Measurements from ENCODE around the gene AGAP1. TPM values are rescaled to one million over a fixed set of nuclear protein-coding genes. Genes with fewer than 3 reads are reported as not detected.

The AGAP1 gene
- total RNA-seq, 1 donor from 2014 or later: 17.5 TPM

- TF ChIP-seq CTCF (conservative IDR thresholded peaks at IDR 0.05; ENCODE audit: low read depth, low read length): no peak
- no peak overlapping the region for H3K4me3 ChIP-seq (ENCODE audit: low read depth, low read length)
- DNase-seq (ENCODE audit: low read depth): no peak
Observed at GRCh38 chr2:236083934-236084333, 590.1 kb downstream of the AGAP1 start.

GRCh38 chr2:236085211-236085610 lies 591.4 kb downstream of the AGAP1 start:
- H3K4me3 ChIP-seq (ENCODE audit: low read depth, low read length): no peak overlapping the region
- no peak for DNase-seq (ENCODE audit: low read depth)
- TF ChIP-seq CTCF (conservative IDR thresholded peaks at IDR 0.05; ENCODE audit: low read depth, low read length): no peak

GRCh38 chr2:236085647-236086046 lies 591.8 kb downstream of the AGAP1 start:
- H3K4me3 ChIP-seq (ENCODE audit: low read depth, low read length): no peak overlapping the region
- TF ChIP-seq CTCF (conservative IDR thresholded peaks at IDR 0.05; ENCODE audit: low read depth, low read length): no peak
- DNase-seq (ENCODE audit: low read depth): no peak

GRCh38 chr2:236086403-236086970 lies 592.6 kb downstream of the AGAP1 start:
- no peak for TF ChIP-seq CTCF (conservative IDR thresholded peaks at IDR 0.05; ENCODE audit: low read depth, low read length)
- H3K4me3 ChIP-seq (ENCODE audit: low read depth, low read length): no peak overlapping the region
- no peak for DNase-seq (ENCODE audit: low read depth)

- no peak for DNase-seq (ENCODE audit: low read depth)
- no peak overlapping the region for H3K4me3 ChIP-seq (ENCODE audit: low read depth, low read length)
- TF ChIP-seq CTCF (conservative IDR thresholded peaks at IDR 0.05; ENCODE audit: low read depth, low read length): no peak
Observed at GRCh38 chr2:236086971-236087465, 593.2 kb downstream of the AGAP1 start.

GRCh38 chr2:236088368-236089057 lies 594.7 kb downstream of the AGAP1 start:
- TF ChIP-seq CTCF (conservative IDR thresholded peaks at IDR 0.05; ENCODE audit: low read depth, low read length): no peak
- H3K4me3 ChIP-seq (ENCODE audit: low read depth, low read length): peak overlapping the region; percentile 36
- DNase-seq (ENCODE audit: low read depth): peak; percentile 85

Measured in epithelial cell of proximal tubule (primary cell).